ENCODE results near the gene SPATA7.

DNA sequence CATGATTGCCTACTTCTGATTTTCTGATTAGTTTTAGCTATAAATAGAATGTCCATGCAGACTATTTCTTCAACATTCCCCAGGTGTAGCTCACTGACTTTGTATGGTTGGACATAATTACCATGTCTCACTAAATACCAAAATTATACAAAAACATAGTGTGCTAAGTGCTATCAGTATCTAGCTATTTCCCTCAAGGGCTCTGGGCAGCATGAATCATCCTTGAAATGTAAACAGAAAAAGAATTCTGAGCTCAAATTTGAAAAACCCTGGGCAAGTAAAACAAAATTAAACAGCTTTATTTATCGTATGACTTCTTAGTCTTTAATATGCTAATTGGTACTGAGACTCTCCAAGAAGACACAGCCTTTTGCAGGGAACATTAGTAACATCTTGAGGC is 82.9 kb downstream of the SPATA7 start:
- no peak for TF ChIP-seq POLR2A (IDR thresholded peaks at IDR 0.05; ENCODE audit: low read length)
- TF ChIP-seq GATA1 (IDR thresholded peaks at IDR 0.05; ENCODE audit: low read depth, low read length): no peak

Measured in erythroblast (primary cell).